ENCODE results near the gene ROR2.
"Not testable (repeated sequence)": the region's sequence is repeated elsewhere in the genome, so short reads cannot be mapped to it uniquely, and the experiment has no call there.

Gene ROR2

GRCh38 chr9:91949946-91950664 lies at the start of gene ROR2:
Gene ROR2 (minus strand): TSS chr9:91950228.
- DNase-seq: no peak

DNA sequence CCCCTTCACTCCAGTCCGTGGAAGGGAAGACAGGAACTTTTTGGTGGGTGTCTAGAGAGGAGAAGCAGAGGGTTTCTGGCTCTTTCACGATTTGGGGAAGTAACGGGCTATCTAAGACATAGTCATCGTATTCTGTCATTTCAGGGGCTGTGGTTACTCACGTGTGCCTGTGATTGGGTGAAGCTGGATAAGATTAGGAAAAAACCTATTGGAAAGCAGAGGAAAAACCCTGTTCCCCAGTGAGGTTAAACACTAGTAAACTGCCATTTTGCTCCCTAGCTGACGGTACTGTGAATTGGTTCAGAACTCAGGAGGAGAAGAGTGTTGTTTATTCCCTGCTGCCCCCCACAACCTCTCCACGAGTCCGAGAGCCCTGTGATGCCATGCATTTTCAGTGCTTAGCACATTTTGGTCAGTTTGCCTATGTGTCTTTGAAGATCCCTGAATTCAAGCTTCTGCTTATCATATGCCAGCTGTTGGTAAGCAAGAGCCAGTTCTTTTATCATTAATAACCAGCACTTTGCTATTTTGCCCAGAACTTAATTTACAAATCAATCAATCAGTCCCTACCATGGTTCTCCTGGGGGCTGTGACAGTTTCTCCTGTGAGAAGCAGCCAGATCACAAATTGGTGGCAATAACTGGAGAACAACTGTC lies 45.1 kb upstream of the ROR2 start:
- no peak for DNase-seq

GRCh38 chr9:91994422-91994821 lies 44.4 kb upstream of the ROR2 start:
- no peak for DNase-seq

GRCh38 chr9:91992461-91993041 lies 42.5 kb upstream of the ROR2 start:
- DNase-seq: no peak

- DNase-seq: no peak
These were observed 41.8 kb upstream of the ROR2 start for GRCh38 chr9:91991721-91992341.

DNA sequence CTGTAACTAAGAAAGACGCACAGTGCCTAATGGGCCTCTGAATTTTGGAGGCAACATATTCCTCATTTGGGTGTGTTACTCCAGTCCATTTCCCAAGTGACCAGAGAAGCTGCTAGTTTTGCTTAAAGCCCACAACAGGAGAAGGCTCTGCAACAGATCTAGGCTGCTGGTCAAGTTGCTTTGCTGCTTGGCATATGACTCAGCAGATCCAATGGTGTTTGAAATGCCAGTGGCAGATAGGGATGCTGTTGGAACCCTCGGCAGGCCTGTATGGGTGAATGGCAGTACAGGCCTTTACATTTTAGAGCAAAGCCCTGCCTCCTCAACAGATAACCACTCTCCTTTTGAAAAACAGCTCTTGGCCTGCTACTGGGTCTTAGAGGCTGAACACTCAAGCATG lies 36.2 kb upstream of the ROR2 start:
- no peak for DNase-seq

GRCh38 chr9:91985692-91986091 lies 35.7 kb upstream of the ROR2 start:
- DNase-seq: no peak

DNA sequence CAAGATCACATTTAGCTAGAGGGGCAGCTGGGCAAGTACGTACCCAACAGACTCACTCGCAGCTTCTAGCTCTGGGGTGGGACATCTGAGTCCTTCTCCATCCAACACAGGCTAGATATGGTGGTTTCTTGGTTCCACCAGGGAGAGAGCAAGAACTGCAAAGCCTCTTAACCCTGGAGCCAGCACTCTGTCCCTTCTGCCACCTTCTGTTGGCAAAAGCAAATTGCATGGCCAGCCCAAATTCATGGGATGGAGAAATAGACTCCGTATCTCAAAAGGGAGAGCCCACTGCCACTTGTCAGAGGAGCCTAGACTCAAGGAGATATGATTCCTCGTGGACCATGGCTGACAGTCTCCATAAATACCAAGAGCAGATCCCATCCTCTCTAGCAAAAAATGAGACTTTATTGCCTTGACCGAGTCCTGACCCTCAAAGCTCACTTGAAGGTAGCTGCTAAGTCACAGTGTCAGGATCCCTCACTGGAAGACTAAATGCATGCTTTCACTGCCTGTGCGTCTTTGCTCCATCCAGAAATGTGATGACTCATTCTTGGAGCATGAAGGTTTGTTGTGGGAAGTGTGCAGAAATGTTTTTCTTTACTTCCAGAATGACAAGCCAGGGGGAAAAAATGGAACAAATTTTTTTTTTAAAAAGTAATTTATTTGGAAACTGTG lies 28.8 kb upstream of the ROR2 start:
- no peak for DNase-seq

GRCh38 chr9:91975254-91975653 lies 25.2 kb upstream of the ROR2 start:
- DNase-seq: not testable (repeated sequence)

DNA sequence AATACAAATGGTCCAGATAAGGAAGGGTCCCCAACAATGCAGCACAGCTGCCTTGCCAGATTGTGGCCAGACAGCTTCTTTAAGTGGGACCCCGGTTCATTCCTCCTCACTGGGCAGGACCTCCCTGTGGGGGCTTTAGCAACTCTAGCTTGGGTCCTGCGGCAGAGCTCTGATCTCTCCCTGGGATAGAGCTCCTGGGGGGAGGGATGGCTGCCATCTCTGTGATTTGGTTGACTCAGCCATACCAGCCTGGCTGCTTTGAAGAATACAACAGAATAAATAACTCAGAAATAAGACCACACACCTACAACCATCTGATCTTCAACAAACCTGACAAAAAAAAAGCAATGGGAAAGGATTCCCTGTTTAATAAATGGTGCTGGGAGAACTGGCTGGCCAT lies 22.7 kb upstream of the ROR2 start:
- no peak for DNase-seq

- no peak for DNase-seq
These were observed 22.1 kb upstream of the ROR2 start for GRCh38 chr9:91972076-91972626.

DNA sequence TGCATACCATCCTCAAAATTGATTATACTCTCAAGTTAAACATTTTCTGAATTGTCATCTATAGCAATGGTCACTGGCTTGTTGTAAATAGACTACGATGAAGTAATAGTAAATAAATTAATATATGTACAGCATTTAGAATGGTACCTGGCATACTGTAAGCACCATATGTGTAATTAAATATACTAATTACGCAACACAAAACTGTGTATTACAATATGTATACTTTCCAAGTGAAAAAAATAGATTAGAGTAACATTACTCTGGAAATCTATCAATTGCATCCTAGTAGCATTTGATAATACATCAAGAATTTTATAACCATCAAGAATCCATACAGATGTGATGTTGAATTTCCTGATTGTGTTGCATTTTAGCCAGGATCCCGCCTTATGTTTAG lies 17.2 kb upstream of the ROR2 start:
- DNase-seq: no peak

- no peak for DNase-seq
These were observed 16.5 kb upstream of the ROR2 start for GRCh38 chr9:91966503-91966902.

DNA sequence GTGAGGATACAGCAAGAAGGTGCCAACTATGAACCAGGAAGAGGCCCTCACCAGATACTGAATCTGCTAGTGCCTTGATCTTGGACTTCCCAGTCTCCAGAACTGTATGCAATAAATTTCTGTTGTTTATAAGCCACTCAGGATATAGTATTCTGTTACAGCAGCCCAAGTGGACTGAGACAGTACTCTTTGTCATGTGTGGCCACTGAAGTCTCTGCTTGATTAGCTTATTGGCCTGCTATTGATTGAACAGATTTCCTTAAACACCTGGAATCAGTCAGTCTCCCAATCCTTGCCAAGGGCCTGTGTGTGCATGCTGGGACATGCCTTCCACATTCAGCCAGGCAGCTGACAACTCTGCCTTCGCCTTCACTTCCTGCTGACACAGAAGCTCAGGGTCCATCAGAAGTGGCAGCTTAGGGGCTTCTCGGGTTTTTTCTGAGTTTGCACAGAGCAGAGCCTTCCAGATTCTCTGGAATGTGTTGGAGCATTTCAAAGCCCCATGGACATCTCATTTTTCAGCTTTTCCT lies 13.7 kb upstream of the ROR2 start:
- DNase-seq: no peak

DNA sequence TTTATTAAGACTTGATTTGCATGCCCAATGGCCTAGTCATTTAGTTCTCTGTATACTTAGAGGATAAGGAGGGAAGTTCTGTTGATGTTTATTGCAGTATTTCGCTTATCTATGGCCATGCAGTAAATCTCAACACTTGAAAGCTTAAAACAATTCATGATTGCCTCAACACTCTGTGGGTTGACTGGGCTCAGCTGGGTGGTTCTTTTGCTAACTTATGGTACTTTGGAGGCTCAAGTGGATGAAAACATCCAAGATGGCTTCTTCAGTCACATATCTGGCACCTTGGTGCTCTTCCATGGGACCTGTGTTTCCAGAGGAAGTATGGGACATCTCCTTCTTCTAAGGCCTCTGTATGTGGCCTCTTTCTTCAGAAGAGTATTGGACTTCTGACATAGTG lies 10.3 kb upstream of the ROR2 start:
- DNase-seq: no peak

- DNase-seq: no peak
These were observed 8.1 kb upstream of the ROR2 start for GRCh38 chr9:91958174-91958573.

DNA sequence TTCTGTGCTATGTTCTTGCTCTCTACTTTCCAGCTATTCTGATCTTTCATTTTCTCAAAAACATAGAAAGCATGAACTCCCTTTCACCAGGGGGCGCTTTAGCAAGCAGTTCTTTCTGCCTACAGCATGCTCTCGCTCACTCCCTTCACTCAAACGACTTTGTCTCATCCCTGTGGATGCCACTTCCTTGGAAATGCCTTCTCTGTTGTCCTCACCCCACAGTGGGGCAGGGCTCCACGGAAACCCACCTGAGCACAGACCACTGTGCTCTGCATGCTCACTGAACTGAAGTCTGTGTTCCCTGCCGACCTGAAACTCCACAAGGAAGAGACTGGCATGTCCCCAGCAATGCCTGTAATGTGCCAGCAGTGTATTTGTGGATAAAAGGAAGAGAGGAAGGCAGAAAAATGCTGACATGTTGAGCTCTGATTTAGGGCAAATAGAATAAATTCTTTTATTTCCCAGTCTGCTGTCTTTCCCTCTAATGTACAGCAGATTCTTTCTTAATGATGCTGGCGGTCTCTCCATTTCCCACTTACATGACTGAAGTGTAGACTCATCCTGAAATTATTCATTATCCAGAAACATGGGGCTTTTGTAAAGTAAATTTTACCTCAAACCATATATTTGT lies 4.9 kb upstream of the ROR2 start:
- no peak for DNase-seq

DNA sequence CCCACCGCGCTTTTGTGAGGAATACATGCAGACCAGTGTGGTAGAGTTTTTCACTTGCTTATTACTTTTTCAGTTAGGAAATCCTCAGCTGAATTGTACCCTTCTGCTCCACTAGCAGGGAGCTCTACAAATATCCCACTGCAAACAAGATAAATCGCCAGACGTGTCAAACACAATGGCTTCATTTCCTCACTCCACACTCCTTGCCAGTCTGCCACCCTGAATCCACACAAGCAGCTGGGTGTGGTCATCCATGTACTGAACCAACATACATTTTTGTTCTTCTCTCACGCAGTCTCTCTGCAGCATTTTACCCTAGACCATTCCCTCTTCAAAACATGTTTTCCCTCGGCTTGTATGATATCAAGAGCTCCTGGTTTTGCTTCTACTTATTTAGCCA lies 3.7 kb upstream of the ROR2 start:
- no peak for DNase-seq

DNA sequence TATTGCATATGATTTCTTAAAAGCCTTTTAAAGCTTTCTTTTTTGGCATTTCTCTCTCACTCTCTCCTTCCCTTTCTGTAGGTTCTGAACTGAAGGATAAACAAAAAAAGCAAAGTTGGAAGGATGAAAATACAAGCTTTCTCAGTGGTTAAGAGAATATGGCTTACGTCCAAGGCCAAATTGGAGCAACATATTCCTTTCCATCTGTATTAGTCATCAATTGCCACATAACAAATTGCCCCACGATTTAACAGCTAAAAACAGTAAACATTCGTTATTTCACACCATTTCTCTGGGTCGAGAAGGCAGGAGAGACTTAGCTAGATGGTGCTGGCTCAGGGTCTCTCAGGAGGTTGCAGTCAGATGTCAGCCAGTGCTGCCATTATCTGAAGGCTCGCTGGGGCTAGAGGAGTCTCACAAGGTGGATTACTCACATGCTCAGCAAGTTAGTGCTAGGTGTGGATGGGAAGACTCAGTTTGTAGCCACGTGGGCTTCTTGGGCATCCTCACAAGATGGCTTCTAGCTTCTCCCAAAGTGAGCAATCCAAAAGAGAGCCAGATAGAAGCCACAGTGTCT lies 2.0 kb upstream of the ROR2 start:
- no peak for DNase-seq

DNA sequence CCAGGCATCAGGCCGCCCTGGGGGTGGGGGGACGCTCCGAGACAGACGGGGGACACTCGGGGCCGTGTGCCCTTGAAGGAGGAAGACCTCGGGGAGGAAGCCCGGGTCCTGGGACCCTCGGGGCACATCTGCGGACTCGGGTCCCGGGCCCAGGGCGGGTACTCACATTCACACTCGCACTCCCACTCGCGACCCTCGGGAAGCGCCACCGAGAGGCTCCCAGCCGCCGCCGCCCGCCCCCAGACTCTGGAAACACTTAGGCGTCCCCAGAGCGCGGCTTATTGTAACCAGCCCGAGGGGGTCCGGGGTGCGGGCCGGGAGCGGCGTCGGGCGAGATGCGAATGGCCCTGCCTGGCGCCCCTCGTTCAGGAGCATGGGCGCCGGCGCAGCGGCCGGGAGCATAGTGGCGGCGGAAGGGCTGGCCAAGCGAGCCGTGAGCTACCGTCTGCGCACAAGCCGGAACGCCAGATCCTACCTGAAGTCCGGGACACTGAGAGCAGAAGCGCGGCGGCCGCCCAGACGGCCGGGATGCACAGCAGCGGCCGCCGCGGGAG lies 559 bp downstream of the ROR2 start:
- no peak for DNase-seq

- no peak for DNase-seq
These were observed 1.2 kb downstream of the ROR2 start for GRCh38 chr9:91948597-91949391.
